ENCODE results near the gene ENPP1. TPM values are rescaled to one million over a fixed set of nuclear protein-coding genes. Genes with fewer than 3 reads are reported as not detected.

The ENPP1 gene
- total RNA-seq, 2 donors from 2014 or later: 3.9 to 6.9 TPM

DNA sequence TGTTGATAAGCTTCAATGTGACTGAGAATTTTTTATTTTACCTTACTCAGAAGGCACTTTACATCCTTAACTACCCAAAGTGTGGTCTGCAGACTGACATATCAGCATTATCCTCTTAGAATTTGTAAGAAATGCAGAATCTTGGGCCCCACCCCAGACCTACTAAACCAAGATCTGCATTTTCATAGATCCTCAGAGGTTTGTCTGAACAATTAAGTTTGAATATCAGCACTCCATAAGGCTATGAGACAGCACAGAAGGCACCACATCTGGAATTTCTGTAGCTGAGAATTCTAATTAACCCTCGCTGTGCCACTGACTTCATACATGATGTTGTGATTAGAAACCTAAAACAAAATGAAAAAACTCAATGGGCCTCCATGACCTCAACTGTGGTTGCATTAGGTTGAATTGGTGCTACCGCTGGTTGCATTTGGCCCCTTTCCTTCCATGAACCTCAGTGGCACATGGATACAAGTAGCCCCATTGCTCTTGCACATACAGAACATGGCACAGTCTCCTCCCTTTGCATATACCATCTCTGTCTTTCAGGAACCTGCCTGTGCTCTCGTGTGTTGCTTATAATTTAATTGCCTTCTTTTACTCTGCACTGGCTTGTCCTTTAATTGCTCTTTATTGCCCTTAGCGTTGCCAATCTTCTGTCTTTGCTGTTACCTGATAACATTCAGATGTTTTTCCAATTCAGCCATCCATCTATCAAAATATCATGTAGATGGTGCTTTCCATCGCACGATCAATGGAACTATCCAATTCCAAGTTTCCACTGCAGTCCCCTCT lies 13.4 kb downstream of the ENPP1 start:
- ATAC-seq: no peak
- no peak for DNase-seq
- intact Hi-C loops (cut with DNase I): no loop called here

DNA sequence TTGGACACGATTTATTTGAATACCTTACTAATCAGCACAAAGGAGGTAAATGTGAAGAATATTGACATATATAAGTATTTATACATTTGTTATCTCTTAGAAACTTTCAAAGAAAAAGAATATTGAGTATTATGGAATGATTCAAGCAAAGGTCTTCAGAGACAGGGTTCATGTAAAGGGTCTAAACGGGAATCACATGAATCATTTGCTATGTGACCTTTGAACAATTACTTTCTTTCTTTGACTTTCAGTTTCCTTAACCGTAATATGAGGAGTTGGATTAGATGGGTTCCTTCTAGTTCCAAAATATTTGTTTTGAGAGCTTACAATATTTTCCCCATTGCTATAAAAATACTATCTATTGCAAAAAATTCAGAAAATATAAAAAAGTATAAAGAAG lies 14.3 kb downstream of the ENPP1 start:
- ATAC-seq (no peak), DNase-seq (no peak)
- intact Hi-C loops (cut with DNase I): no loop called here

DNA sequence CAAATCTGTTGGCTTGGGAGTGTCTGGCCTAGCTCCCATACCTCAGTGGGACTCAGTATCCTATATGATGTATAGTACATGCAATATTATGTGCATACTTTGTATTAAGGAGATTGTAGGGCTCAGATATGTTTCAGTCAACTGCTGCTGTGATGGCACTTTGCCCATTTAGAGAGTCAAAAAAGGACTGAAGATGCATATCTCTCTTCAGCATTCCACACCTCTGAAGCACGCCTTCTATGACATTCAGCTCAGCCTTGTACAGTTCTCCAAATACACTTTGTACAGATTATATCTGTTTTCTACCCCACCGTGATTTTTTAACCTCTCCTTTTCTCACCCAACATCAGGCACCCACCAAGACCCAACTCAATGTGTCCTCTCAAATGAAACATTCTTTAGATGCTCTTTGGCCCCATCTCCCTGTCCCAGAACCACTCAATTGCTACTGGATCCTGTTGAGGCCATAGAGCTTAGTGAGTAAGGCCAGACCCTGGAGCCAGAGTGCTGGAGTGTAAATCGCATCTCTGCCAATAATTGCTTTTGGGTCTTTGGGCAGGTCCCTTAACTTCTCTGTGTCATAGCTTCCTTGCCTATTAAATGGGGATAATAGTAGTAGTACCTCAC lies 15.6 kb downstream of the ENPP1 start:
- DNase-seq (no peak), ATAC-seq (no peak)
- intact Hi-C loops (cut with DNase I): no loop called here

DNA sequence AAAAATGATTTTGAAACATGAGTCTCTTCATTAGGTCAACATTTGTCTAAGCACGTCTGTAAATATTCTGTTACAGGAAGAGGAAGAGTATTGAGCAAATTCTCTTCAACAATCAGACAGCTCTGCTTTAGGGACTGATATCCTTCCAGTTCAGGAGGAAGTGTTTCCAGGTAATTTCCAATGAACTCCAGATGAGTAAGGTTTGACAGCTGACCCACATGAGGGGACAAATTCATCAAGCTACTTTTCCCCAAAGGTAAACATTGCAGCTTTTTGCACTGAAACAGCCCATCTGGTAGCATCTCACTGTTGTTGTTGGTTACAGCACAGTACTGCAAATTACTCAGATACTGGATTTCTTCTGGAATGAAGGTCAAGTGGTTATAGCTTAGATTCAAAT lies 18.1 kb downstream of the ENPP1 start:
- intact Hi-C loops (cut with DNase I): no loop called here
- ATAC-seq (no peak), DNase-seq (no peak)

DNA sequence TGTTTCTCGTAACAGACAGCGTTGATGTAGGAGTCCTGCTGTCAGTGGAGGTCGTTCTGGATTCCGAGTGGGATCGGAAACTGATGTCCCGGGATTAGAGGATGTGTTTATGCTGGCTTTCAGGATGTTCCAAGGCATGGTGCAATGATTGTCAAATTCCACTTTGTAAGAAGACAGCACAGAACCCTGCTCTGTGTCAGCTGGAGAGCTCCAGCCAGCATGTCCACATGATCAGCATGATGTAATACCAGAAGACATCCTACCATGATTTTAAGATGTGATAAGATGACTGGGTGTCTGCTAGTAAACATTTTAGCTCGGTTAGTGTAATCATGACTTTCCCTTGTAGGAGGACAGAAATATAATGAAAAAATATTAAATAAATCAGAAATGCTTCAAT lies 20.3 kb downstream of the ENPP1 start:
- DNase-seq (no peak), ATAC-seq (no peak)
- intact Hi-C loops (cut with DNase I): no loop called here

DNA sequence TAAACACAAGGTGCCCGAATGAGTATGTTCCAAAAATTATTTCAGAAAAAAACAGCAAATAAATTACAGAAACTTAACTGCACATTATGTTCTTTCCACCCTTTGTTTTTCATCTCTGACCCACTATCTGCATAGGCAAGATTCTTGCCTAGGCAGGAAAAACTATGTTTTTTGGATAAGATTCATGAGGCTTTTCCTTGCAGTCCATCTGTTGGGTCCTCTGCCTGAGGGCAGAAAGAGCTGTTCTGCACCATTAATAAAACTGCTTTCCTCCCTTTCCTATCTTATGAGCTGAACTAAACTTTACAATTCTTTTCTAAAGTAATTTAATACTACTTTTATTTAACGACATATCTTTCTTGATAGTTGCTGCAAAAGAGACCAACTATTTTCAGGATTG lies 21.1 kb downstream of the ENPP1 start:
- ATAC-seq (no peak), DNase-seq (no peak)
- intact Hi-C loops (cut with DNase I): no loop called here

DNA sequence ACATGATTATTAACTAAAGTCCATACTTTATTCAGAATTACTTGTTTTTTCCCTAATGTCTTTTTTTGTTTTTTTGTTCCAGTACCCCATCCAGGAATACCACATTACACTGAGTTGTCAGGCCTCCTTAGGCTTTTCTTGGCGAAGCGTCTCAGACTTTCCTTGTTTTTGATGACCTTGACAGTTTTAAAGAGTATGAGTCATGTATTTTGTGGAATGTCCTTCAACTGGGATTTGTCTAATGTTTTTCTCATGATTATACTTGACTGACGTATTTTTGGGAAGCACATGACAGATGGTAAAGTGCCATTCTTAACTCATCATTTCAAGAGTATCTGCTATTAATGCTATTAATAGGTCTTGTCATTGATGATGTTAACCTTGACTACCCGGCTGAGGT lies 23.6 kb downstream of the ENPP1 start:
- peak; percentile 26 to 34 for ATAC-seq

DNA sequence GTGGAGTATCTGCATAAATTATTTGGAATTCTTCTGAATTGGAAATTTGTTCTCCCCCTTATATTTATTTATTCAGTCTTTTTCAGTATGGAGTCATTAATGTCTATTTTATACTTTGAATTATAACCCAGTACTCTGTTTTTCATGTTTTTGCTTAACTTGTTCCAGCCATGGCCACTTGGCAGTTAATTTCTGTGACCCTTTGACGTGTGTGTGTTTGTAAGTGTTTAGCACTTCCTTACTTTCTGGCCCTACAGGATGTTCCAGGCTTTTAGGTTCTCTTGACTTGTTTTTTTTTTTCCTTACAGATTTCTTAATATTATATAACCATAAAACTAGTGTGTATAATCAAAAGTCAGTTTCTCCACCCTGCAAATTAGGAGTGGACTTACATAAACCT lies 24.1 kb downstream of the ENPP1 start:
- ATAC-seq (no peak), DNase-seq (no peak)
- intact Hi-C loops (cut with DNase I): no loop called here

More for the DNA sequence above, 23.6 kb downstream of the ENPP1 start:
- intact Hi-C loops (cut with DNase I): no loop called here
- DNase-seq: no peak

DNA sequence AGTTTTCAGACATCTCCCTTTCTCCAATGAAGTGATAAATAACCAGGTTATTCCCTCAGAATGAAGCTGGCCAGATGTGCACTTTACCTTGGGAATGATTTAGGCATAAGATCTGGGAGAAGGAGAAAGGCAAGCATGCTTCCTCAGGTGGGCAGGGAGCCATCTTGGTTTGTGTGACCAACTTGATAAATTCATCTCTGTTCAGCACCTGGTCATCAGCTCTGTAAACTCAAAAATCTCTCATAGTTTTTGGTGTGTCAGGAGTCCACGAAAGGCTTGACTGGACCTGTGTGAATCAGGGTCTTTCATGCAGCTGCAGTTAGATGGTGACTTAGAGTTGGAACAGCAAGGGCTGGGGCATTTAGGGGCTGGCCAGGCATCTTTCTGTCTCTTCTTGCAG lies 24.5 kb downstream of the ENPP1 start:
- intact Hi-C loops (cut with DNase I): no loop called here
- no peak for ATAC-seq

DNA sequence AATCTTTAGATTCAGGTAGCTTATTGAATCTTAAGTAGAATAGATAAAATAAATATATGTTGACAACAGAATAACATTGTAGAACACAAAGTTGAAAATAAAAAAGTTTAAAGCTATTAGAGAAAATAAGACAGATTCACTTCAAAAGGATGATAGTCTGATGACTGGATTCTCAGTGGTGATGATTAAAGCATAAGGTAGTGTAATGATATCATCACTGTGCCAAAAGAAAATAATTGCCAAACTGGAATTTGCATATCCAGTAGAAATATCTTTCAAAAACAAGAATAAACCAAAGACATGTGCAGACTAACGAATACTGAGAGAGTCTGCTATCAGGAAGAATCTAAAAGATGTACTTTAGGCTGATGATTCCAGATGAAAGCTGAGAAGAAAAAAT lies 30.2 kb downstream of the ENPP1 start:
- no peak for ATAC-seq
- no peak for DNase-seq
- intact Hi-C loops (cut with DNase I): no loop called here

More for the DNA sequence above, 24.5 kb downstream of the ENPP1 start:
- DNase-seq: no peak

DNA sequence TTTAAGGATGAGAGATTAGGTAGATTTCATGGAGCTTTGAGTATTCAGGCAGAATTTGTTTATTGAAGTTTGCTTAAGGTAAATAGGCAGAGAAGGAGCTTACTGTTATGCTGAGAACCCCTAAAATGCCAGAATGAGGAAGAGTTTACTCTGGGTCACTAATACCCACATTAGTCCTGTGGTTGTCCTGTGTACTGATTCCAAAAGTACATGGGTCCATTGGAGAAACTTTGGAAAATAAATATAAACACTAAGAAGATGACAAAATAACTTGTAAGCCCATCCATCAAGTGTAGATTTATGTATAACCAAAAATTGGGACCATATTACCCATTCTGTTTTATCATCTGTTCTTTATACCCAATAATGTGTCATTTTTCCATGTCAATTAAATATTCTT lies 31.6 kb downstream of the ENPP1 start:
- intact Hi-C loops (cut with DNase I): no loop called here

DNA sequence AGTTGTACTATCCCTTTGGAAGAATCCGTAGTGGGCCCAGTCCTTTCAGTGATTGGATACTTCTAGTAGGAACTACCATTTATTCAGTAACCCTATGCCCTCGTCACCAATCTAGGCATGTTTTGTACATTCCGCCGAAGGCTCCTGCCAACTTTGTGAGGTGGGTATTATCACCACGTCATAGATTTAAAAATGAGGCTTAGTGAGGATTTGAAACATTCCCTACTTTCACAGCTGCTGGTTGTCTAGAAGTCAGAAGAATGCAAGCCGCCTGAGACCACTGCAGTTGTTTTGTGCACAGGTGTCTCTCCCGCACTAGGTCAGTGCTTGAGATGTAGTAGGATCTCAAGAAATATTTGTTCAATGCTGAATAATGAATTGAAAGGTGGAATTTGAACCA lies 32.6 kb downstream of the ENPP1 start:
- intact Hi-C loops (cut with DNase I): no loop called here
- no peak for DNase-seq
- no peak for ATAC-seq

More for the DNA sequence above, 31.6 kb downstream of the ENPP1 start:
- ATAC-seq (no peak), DNase-seq (no peak)

DNA sequence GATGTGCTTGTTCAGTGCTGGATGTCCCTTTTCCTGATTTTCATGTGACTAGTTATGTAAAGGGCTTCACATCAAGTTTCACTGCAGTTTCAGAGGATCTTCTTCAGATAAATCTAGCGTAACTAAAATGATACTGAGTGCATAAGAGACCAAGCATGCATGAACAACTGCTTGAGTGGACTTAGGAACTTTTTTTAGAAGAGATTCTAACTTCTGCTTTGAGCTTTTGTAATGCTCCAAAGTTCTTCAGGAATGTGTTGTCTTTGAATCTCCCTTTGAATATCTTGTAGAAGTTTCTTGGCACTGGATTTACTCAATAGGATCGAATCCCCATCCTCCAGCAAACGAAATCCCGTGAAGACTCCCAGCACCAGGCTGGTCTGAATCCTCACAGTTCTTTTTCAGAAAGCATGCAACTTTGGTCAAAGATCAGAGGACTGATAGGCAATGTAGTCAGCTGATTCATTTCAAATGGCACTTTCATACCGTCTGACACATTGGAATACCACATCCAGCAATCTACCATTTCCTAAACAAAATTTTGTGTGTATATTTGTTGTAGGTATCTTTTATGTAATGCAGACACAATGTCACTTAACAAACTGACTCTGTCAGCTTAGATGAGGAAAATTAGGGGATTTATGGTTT lies 33.2 kb downstream of the ENPP1 start:
- ATAC-seq (no peak), DNase-seq (no peak)
- intact Hi-C loops (cut with DNase I): no loop called here

DNA sequence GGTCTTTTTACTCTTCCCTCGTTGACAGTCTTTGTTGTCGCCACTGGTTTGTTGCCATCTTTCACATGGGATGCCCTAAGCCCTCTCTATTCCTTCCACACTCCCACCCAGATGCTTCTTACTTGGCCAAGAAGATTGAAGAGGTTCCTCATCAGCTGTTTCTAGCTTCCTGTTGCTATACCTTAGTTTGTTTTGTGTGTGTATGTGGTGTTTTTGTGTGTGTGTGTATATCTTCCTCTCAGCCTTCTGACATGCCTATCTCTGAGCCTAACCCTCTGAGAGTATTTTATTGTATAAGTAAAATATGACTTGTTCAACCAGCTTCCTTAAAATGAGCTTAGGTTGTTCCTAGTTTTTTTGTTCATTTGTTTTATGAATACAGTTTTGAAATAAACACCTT lies 35.9 kb downstream of the ENPP1 start:
- no peak for DNase-seq
- intact Hi-C loops (cut with DNase I): no loop called here
- ATAC-seq: no peak

DNA sequence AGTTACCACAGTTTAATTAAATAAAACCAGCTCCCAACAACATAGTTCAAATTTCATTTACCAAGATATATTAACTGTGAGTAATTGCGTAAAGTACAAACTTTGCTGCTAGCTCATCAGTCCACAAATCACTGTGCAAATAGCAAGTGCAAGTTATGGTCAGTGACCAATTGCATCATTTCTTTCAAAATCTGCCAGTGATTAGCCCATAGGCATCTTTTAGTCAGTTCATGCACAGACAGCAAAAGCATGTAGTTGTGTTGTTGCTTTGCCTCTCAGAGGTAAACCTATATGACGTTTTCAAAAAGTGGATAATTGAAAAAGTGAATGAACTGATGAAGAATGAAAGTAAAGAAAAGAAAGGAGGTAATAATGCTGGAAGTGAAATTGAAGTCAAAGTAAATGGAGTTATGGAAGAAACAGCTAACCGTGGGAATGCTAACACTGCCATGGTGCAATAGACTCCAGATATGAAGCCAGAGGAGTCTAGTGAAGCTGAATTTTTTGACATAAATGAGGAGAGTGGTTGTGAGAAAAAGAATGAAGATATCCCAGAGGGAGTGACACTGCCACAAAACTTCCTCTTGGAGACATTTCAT lies 36.5 kb downstream of the ENPP1 start:
- intact Hi-C loops (cut with DNase I): no loop called here
- DNase-seq (no peak), ATAC-seq (no peak)

DNA sequence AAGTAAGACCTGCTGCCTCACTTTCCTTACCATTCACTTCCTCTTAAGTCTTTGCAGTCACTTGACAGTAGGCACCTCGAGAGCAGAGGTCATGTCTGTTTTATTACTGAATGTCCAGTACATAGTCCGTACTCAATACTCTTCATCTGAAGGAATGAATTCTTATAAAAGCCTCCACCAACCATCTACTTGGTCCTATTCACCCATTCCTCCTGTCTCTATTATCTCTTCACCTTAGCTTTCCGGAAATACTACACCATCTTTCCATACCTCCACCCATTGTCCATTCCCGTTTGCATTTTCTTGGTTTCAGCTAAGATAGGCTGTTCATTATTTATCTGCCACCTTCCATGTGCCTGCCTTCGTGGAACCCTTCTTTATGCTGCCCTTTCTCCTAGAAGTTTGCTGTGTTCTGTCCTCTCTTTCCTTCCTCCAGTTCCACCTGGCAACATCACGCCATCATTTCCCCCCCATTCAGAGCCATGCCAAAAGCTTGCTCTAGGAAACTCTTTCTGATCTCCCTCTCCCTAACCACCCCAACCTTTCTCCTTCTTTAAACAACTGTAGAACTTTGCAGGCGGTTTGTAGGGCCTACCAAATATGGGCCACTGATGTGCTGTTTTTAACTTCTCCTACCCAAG lies 38.3 kb downstream of the ENPP1 start:
- intact Hi-C loops (cut with DNase I): no loop called here
- no peak for DNase-seq
- no peak for ATAC-seq

DNA sequence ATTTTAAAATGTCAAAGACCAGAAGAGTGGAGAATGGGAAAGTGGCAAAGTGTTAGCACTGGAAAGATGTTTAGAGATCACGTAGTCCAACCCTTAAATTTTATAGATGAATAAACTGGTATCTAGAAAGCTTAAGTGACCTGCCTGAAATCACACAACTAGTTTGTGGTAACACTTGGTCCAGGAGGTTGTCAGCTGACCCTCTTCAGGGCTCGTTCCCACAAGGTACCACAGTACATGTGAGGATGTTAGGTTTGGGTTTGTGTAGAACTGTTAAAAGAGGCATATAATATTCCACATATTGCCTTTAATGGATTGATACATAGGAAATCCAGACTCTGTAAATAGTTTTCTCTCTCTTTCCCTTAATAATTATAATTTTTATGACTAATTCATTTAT lies 39.1 kb downstream of the ENPP1 start:
- no peak for ATAC-seq
- intact Hi-C loops (cut with DNase I): no loop called here
- DNase-seq: no peak

DNA sequence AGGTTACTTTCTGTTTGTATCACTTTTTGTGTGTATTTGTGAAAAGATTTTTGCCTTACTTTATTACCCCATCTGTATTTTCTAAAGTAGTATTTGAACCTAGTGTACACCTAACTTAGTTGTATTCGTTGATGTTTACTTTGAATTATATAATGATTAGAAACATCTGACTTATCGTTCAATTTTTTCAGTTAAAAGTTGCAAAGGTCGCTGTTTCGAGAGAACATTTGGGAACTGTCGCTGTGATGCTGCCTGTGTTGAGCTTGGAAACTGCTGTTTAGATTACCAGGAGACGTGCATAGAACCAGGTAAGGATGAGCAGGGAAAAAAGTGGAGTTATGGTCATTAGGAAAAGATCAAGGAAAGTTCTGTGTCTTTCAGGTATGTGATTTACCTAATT lies 42.0 kb downstream of the ENPP1 start:
- intact Hi-C loops (cut with DNase I): no loop called here
- DNase-seq: no peak
- ATAC-seq: no peak

DNA sequence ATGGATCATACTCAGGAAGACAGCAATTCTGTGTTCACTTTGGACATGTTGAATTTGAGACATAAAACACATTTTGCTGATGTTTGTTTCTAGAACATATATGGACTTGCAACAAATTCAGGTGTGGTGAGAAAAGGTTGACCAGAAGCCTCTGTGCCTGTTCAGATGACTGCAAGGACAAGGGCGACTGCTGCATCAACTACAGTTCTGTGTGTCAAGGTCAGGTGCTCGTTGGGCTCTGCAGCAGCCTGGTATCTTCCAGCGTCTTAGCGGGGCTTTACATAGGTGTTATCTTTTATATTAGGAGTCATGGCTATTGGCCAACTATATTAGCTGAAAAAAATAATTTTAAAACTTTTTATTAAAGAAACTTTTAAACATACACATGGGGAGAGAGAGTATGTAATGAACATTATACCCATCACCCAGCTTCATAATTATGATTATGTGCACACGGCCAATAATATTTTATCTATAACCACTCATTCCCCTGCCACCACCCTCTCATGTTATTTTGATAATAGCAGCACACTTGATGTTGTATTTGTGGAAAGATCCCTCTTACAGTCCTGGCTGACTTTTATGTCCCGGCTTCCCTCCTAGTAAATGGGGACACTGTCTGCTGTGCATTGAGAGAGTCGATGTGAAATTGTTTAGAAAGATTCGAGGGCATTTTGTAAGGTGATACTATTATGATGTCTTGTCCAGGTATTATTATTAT lies 43.4 kb downstream of the ENPP1 start:
- intact Hi-C loops (cut with DNase I): no loop called here
- peak; percentile 47 to 55 for ATAC-seq
- DNase-seq: no peak
